GM10847 (cell line): ENCODE results near the gene CST7.

Experiments used
- POLR2A ChIP-seq: IDR thresholded peaks from 2 replicates; pipeline ENCODE4 v1.6.1; 2011; ENCODE audit not compliant: insufficient read length; ENCODE audit errors: extremely low read depth

Gene CST7

DNA sequence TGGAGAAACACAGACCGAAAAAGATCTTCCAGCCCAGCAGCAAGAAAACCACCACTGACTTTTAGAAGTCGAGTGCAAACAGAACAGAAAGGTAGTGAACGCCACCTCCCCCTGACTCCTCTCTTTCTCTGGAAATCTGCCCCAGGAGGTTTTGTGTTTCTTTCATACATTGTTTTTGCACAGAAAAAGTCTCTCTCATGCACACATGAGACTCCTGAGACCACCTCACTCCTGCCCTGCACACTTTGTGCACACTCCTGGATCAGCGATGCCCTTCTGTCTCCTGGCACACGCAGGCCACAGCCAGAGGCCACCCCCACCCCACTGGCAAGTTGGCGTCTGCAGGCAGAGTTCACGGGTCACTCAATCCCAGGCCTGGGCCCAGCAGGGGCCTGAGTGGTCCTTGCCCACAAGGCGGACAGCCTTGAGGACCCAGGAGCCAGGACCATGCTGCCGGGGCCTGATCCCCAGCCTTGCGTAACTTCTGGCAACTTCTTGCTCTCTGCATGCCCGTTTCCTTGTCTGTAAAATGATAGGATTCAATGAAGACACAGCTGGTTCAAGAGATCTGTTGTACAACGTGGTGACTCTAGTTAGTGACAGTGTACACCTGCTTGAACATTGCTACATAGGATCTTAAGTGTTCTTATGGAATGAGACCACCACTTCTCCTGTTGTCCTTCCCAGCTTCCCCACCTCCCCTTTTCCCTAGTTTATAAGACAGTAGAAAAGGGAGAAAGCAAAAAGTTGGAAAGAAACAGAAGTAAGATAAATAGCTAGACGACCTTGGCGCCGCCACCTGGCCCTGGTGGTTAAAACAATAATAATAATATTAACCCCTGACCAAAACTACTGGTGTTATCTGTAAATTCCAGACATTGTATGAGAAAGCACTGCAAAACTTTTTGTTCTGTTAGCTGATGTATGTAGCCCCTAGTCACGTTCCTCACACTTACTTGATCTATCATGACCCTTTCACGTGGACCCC, 30.2 kb upstream of the CST7 start:
- no peak for TF ChIP-seq POLR2A

DNA sequence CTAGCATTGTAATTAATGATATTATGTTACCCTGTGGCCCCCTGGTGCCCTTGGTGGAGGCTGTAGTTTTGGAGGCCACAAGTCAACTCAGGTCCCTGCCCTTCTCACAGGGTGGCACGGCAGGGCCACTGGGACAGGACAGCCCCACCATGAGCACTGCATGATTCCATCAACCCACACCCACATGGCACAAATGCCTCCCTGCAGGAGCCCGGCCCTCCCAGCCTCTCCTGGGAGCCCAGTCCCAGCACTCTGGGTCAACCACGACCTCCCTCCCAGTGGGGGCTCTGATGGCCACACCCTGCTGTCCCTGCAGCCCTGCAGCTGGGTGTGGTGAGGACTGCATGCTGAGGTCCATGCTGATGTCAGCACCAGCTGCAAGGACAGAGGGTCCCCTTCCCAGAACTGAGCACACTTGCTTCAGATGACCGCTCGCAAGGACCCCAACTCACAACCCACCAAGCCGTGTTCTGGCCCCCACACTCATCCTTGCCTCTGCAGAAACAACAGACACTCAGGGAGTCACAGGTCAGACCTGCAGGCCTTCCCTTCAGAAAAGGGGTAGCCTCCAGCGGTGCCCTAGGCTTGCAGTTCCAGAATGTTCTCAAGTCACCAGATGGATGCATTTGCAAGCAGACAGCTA, 15.7 kb upstream of the CST7 start:
- no peak for TF ChIP-seq POLR2A

DNA sequence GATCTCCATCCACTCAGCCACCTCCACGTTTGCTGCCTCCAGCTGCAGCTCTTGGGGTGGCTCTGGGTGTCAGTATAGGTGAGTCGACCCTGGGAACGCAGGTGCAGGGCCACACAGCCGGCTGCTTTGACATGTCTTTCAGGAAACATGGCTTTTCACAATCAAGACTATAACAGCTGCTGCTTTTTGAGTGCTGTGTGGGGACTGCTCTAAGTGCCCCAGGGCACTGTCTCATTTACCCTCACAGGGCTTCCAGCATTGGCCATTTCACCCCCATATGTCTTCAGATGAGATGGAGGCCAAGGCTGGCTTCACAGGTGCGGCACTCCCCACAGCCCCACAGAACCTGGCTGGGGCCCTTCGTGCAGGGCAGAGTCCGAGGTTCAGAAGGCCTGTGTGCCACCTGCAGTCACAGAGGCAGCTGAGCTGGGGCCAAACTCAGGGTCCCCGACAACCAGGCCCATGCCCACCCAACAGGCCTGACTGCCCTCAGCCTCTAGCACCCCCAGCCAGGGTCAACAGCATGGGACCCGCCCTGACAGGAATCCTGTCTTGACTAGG, 14.9 kb upstream of the CST7 start:
- TF ChIP-seq POLR2A: no peak

DNA sequence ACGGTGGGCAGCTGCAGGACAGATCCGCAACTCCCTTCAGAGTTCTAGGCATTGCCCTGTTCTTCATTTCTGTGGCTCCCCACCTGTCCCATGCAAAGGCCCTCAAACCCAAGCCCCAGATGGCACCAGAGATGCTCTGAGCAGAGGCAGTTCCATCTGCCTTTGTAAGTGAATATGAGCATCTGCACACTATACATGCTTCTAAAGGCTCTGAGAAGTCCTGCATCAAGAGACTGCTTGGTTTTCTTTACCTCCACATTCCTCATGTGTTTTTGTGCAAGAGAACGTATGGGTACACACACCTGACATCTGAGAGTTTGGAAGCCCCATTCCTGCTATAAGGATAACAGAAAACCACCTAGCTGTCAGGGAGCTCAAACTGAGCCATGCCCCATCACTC, 14.4 kb upstream of the CST7 start:
- TF ChIP-seq POLR2A: no peak

DNA sequence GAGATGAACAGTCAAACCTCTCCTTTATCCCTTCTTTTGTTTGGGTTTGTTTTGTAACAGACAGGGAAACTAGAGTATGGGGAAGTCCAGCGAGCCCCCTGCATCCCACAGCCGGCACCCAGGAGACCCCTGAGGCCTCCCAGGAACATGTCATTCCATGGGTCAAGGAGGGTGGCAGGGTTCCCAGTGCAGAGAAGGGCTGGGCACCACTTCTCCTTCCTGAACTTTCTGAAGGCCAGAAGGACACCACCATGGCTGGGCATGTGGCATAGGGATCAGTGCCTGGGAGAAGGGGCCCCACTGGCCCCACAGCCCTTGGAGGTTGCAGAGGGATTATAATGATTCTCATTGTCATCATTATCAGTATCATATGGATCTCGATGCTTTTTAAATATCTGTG, 13.9 kb upstream of the CST7 start:
- no peak for TF ChIP-seq POLR2A

DNA sequence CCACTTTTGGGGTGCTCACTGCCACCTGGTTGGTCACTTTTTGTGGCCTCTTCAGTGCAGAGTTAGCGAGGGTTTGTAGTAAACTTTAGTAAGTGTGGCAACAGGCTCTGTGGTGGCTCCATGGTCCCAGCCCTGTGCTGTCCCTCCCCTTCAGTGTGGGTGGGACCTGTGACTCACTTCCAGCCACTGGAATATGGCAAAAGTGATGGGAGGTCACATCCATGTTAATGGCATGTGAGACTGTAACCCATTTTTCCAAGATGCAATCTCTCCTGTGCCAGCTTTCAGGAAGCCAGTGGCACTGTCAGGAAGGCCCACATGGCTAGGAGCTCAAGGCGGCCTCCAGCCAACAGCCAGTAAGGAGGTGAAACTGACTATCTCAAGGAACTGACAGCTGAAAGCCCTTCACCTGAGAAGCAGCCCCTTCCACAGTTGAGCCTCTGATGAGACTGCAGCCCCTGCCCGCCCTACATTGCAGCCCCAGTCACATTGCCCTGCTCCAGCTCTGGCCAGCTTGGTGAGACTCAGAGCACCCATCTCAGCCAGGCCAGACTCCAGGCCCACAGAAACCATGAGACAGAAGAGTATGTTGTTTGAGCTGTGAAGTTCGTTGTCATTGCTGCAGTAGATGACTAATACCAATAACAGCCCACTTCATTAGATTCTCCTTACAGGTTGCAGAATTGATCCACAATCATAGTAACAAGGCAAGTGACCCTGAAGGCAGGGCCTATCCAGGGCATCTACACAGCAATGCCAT, 13.1 kb upstream of the CST7 start:
- TF ChIP-seq POLR2A: no peak

DNA sequence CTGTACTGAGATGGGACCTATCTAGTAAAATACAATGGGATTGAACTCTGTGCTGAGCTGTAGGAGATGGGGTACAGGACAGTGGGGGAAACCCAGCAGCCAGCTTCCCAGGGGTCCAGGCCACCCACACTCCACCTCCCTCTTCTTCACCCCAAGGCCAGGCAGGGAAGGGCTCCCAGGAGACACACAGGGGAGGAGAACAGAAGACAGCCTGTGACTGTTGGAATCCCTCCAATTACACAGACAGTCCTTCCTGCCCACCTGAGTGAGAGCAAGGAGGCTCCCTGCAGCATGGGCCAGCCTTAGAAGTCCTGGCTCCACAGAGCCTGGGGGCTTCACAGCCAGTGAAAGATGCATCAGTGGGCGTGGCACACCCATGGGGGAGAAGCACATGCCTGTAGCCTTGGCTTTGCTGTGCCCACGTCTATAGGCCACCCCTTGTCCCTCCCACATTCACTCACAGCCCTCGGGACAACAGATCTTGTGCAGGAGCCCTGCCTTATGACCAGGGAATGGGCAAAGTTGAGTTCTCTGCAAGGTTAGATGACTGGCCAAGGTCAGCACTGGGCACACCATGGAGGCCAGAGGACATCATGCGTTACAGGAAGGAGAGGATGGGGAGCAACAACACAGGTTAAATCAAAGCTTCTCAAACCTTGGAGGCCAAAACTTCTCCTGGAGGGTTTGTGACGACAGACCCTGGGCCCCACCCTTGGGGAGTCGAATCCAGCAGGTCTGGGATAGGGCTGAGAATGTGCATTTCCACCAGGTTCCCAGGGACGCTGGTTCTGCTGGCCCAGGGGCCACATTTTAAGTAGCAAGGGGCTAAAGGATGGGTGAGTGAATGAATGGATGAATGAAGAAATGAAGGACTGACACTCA, 12.3 kb upstream of the CST7 start:
- TF ChIP-seq POLR2A: no peak

DNA sequence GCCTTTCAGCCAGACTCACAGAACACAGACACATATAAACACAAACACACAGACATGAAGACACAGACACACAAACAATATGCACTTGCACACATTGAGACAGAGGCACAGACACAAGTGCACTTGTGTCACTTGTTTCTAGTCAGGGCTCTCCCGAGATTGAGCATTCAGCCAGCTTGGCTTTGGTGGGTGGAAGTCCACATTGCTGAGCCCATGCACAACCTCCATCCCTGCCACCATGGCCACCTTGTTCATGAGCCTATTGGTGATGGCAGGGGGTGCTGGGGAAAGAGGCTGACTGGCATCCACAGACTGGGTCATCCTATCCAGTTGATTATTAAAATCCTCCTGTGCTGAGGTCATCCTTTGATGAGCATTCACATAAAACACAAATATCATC, 11.5 kb upstream of the CST7 start:
- TF ChIP-seq POLR2A: no peak

DNA sequence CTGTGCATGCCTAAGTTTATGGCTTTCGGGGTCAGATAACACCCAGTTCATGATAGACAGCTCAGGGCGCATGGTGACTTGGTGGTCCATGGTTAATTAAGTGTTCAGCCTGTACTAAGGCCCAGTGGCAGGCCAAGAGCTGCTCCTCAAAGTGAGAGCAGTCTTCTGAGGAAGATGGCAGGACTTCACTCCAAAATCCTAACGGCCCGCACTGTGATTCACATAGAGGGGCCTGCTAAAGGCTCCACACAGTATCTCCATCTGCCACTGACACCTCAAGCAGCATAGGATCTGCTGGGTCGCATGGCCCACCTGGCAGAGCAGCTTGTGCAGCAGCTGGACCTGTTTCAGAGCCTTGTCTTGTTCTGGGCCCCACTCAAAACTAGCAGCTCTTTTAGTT, 10.6 kb upstream of the CST7 start:
- TF ChIP-seq POLR2A: no peak

DNA sequence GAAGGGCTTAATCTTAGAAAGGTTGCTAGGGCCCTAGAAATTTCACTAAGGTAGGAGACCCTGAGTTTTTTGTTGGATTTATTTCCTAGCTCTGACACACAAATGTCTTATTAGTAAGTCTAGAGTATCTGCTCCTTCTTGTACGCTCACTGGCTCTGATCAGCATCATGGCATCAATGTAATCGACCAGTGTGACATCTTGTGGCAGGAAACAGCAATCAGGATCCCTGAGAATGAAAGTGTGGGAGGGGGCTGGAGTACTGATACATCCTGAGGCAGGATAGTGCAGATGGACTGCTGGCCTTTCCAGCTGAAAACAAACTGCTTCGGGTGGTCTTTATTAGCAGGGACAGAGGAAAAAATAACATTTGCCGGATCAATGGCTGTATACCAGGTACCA, 10.0 kb upstream of the CST7 start:
- no peak for TF ChIP-seq POLR2A

DNA sequence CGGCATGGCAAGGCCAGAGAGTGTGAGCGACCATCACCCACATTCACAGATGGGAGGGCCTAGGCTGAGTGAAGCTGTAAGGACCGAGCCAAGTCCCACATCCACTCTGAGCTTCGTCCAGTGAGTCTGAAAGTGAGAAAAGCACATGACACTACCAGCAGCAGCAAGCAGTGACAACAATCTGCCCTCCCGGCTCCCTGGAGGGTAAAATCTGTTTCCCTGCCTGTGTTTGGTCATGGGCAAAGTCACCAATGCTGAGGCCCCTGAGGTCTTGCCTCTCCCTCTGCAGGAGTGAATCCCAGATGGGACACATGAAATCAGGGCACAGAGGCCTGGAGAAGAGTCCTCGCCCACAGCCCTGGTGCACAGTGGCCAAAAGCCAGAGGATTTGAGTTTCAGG, 6.4 kb upstream of the CST7 start:
- TF ChIP-seq POLR2A: no peak

DNA sequence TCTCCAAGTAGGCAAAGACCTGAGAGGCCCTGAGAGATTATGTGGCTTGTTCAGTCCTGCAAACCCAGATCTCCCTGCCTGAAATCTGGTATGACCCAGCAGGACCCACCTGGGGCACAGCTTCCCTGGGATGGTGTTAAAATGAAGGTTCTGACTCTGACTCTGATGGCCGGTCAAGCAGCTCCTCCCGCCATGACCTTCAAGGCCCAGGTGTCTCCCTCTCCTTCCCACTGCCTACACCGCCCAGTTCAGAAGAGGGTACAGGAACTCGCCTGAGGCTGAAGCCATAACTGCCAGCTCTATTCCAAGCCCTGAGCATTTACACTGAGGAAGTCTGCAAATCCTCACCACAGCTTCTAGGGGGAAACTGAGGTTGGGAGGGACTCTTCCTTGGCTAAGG, 5.9 kb upstream of the CST7 start:
- TF ChIP-seq POLR2A: no peak

DNA sequence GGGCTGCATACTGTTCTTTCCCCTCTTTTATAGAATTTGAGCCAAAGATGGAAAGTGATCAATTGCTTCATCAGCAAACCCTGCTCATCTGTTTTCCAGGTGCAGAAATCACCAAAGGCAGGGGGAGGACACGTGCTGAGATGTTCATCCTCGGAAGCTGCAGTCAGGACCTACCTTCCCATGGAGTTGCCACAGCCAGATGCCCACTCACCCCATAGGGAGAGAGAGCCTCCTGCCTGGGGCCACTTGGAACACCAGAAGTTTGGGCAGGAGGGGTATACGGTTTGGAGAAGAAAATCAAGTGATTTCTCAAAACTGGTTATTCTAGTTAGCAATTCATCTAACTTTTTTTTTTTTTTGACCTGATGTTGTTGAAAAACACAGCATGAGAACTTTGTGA, 5.3 kb upstream of the CST7 start:
- no peak for TF ChIP-seq POLR2A

DNA sequence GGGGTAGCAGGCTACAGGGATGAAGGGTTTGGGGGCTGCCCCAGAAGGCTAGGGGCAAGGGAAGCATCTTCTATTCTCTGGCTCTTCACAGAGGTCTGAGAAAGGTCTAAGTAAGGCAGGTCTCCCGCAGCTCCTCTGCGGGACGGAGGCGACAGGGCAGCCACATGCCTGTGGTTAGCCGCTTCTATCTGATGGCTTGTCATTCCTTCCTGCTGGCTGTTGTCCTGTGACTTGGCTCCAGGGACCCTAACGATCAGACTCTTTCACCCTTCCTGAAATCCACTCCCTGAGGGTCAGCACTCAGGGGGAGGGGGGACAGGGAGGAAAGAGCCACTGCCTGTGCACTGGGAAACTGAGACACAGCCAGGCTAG, 673 bp downstream of the CST7 start:
- no peak for TF ChIP-seq POLR2A

DNA sequence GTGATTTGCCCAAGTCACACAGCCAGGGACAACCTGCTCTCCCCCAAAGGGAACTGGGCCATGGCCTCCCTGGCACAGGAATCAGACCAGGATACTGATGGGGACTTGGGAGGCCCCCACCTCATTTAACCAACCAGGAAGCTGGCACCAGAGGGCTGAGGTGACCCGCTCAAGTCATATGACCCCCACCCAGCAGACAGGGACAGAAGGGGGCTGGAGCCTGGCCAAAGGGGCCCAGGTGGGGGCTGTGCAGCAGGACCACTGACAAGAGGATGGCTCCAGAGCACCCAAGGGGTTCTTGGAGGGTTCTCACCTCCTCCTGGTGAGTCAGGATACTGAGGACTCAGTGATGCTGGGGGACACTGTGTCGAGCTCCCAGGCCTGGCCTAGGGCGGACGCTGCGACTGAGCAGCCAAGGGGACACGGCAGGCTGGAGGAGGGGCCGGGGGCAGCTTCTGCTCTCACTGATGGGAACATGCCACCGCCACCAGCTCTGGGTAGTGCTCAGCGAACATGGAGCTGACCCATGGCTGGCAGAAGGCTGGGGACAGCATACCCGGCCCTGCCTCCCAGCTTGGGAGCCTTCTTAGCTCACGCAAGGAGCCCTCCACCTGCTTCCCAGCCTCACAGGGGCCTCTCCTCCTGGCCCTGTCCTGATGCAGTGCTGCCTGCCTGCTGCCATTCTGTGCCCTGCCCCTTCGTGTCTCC, 1.2 kb downstream of the CST7 start:
- no peak for TF ChIP-seq POLR2A
